GM10248 (cell line): ENCODE results near the gene DPCD.

Source experiments
- CTCF ChIA-PET: fragments of 300-600 bp; sonication (Branson Sonifier 250); formaldehyde crosslinking; extraction: SDS; loops from one replicate; lab custom pipeline; 2021; ENCODE audit warnings: antibody characterized with exemption; lab: Yijun Ruan, JAX
- POLR2A ChIA-PET: fragments of 350-650 bp; sonication (Branson Sonifier 250); formaldehyde crosslinking; extraction: SDS; loops from one replicate; lab custom pipeline; 2020; ENCODE audit warnings: antibody characterized with exemption; lab: Yijun Ruan, JAX
- DNase-seq: peaks from one replicate; pipeline ENCODE4 v3.0.0; 2012; ENCODE audit errors: extremely low spot score
- TF ChIP-seq, protein P1 (sequence below): IDR thresholded peaks from 2 replicates; pipeline ENCODE4 v1.5.1; 2012; ENCODE audit warnings: mild to moderate bottlenecking, low read depth; ENCODE audit errors: extremely low read depth, missing control alignments, control extremely low read depth

DPCD gene

DNA sequence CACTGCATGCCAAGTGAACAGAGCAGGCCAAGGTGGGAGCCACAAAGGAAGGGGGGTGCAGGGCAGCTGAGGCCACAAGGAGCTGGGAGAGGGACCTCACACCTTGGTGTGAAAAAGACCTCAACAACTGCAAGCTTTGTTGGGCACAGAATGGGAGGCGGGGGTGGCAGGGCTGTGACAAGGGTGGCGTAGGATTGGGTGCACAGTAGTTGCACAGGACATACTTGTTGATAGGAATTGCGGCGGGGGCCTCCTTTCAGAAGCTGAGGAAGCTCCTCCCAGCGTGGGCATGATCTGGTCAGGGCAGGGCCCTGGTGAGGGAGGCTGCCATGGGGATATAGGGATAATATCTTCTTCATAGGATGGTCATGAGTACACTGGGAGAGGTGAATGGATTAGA lies 25.9 kb upstream of the DPCD start:
- TF ChIP-seq, protein P1, sequence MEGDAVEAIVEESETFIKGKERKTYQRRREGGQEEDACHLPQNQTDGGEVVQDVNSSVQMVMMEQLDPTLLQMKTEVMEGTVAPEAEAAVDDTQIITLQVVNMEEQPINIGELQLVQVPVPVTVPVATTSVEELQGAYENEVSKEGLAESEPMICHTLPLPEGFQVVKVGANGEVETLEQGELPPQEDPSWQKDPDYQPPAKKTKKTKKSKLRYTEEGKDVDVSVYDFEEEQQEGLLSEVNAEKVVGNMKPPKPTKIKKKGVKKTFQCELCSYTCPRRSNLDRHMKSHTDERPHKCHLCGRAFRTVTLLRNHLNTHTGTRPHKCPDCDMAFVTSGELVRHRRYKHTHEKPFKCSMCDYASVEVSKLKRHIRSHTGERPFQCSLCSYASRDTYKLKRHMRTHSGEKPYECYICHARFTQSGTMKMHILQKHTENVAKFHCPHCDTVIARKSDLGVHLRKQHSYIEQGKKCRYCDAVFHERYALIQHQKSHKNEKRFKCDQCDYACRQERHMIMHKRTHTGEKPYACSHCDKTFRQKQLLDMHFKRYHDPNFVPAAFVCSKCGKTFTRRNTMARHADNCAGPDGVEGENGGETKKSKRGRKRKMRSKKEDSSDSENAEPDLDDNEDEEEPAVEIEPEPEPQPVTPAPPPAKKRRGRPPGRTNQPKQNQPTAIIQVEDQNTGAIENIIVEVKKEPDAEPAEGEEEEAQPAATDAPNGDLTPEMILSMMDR, result no peak
- POLR2A ChIA-PET, result no interaction called here
- CTCF ChIA-PET, result interaction anchor here (0.8 to 4.4 kb wide), 4 partner anchors 8 to 348 kb away, joined by 3 to 41 read pairs (median 5); no protein-coding TSS in a partner anchor
- no peak for DNase-seq

DNA sequence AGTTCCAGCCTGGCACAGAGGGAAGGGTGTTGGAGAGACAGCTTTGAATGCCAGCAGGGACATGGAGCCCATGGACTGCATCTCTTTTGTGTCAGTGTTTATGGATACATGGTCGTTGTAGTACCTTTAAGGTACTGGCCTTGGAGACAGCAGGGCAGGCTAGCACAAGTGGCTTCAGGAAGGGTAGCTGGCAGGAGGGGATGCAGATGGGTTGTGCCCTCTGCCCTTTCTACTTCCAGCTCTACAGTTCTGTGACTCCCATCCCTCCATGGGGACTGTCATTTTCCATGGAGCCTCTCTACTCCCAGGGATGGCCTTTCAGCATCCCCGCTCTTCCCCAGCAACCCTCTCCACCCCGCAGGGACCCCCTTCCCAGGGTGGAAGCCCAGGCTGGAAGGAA lies 25.1 kb upstream of the DPCD start:
- ChIA-PET CTCF (interaction anchor here (0.8 to 2.7 kb wide), 4 partner anchors 10 to 349 kb away, joined by 3 to 7 read pairs (median 3); no protein-coding TSS in a partner anchor), POLR2A (no interaction called here)
- TF ChIP-seq, protein P1, result no peak
- DNase-seq, result no peak

DNA sequence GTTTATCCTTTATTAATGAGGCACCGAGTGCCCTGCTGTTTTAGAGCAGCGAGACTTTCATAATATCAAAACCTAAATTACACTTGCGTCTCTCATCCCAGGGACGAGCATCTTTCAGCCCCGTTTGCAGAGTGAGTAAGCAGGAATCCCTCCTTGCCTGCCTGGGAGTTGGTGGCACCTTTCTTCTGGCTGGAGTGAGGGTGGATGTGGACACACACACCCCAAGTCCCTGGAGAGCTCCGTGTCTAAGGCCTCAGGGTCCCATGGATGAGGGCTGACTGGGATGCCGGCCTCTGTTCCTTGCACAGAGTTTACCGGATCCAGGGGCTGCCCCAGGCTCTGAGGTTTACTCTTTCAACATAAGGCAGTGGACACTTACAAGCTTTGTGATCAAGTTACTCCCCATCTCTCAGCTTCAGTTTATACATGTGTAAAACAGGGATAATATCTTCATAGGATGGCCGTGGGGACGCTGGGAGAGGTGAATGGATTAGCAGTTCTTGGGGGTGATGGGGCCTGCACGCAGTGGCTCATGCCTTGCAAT lies 24.6 kb upstream of the DPCD start:
- ChIA-PET POLR2A (no interaction called here), CTCF (interaction anchor here (0.9 to 2.7 kb wide), 2 partner anchors 291 to 349 kb away, joined by 3 to 7 read pairs; no protein-coding TSS in a partner anchor)

DNA sequence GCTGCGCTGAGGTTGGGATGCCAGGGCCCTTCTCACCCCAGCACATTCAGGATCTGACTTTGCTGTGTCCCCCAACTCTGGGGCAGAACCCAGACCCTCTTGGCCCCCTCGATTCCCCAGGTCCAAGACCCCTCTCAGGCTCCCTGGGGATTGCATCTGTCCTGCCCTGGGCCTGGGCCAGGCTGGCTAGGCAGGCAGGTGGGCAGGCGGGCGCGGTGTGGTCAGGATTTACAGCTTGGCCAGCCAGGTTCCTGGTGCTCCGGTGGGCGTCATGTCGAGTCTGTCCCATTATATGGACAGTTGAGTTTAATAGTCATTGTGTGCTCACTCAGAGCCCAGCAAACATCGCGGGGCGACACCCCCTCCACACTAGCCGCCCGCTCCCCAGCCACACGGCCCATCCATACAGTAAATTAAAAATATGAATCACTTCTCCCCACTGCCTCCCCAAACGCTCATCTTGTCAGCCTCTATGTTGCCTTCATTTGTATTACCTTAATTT lies 23.6 kb upstream of the DPCD start:
- ChIA-PET POLR2A (no interaction called here), CTCF (no interaction called here)
- TF ChIP-seq, protein P1, result no peak
- no peak for DNase-seq

More for the DNA sequence above, 24.6 kb upstream of the DPCD start:
- DNase-seq, result no peak
- TF ChIP-seq, protein P1, result no peak

DNA sequence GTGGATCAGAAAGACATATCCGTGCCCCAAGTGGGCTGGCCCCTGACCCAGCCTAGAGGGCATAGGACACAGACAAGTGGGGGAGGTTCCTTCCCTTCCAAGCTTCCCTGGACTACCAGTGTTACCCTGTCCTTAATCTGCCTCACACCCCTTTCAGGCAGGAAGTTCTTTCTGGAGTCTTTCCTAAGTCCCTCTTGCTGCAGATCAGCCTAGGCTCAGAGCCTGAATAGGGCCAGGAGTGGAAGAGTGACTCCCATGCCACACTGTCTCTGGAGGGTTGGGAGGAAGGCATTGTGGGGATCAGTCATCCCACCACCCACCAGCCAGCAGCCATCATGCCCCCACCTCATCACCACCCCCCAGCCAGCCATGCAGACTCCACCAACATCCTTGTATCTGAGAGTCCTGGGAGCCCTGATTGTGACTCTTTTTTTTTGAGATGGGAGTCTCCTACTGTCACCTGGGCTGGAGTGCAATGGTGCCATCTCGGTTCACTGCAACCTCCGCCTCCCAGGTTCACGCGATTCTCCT lies 22.7 kb upstream of the DPCD start:
- CTCF ChIA-PET, result no interaction called here
- TF ChIP-seq, protein P1, result no peak
- no peak for DNase-seq
- POLR2A ChIA-PET, result no interaction called here

DNA sequence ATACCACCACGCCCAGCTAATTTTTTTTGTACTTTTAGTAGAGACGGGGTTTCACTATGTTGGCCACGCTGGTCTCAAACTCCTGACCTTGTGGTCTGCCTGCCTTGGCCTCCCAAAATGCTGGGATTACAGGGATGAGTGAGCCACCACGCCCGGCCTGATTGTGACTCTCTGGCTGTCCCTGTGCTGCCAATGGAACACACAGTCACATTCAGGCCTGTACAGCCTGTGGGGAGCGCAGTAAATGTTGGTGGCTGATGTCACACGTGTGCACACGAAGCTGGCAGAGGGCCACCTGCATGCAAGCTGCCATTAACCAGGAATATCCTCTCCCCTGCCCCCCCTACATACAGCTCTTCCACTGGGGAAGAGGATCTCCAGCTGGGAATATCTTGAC lies 22.2 kb upstream of the DPCD start:
- DNase-seq, result no peak
- TF ChIP-seq, protein P1, result no peak
- ChIA-PET CTCF (no interaction called here), POLR2A (no interaction called here)
